Measurements from ENCODE around the gene FAM200B. TPM values are rescaled to one million over a fixed set of nuclear protein-coding genes. Genes with fewer than 3 reads are reported as not detected.

Gene FAM200B
- polyA plus RNA-seq, 1 donor (not counting 4 experiments of a cell fraction or from before 2014, with no cell fraction given) = 36.6 TPM

DNA sequence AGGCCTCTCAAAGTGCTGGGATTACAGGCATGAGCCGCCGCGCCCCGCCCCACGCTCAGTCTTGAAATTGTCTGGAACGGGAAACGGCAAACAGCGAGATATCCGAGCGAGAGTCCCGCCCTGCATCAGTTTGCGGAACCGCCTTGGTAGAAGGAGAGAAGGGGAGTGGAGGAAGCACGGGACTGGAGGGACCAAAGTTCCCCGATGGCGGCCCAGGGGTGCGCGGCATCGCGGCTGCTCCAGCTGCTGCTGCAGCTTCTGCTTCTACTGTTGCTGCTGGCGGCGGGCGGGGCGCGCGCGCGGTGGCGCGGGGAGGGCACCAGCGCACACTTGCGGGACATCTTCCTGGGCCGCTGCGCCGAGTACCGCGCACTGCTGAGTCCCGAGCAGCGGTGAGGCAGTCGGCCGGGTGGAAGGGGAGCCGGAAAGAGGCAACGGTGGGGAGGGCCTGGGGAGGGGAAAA lies 21.3 kb downstream of the FAM200B start, which contains the start of gene BST1:
BST1 (plus strand) TSS at position 125 of the 463 bp plus-strand sequence; CDS start at position 205, 80 bp downstream.
- no peaks in the 10 kb centered on the region for H3K27me3 ChIP-seq (ENCODE audit: control insufficient read depth, extremely low read depth, insufficient read depth, low read length)
- peaks cover 8% of the 10 kb centered on the region for H3K4me1 ChIP-seq (ENCODE audit: control insufficient read depth, extremely low read depth, insufficient read depth, low read length)
- DNase-seq (ENCODE audit: low read depth, low spot score) = no peak
- dilution Hi-C loops (cut with MboI; ENCODE audit: extremely low pct_ligation_motif_present, low sequenced_read_pairs) = no loop called here
- peak within 1 kb of the TSS; percentile 47 for H3K9ac ChIP-seq (ENCODE audit: control insufficient read depth, extremely low read depth, insufficient read depth, low read length)
- no peaks in the 10 kb centered on the region for H4K20me1 ChIP-seq (ENCODE audit: control insufficient read depth, extremely low read depth, insufficient read depth, low read length)
- peak within 1 kb of the TSS; percentile 81 for H3K4me2 ChIP-seq (ENCODE audit: control insufficient read depth, extremely low read depth, insufficient read depth, low read depth, low read length)
- no peak within 1 kb of the TSS for H3K27ac ChIP-seq (ENCODE audit: control insufficient read depth, insufficient read depth, low read length)
- peak within 1 kb of the TSS; percentile 12 to 66 (median 48) for H3K4me3 ChIP-seq (ENCODE audit: control insufficient read depth in 2 of 3, extremely low read depth in 1 of 3, insufficient read depth in 2 of 3, low read depth in 1 of 3, low read length in 3 of 3)
- H3K79me2 ChIP-seq (ENCODE audit: control insufficient read depth, insufficient read depth, low read length) = no peaks in the 10 kb centered on the region
- peaks cover 1% of the 10 kb centered on the region for H3K9me3 ChIP-seq (ENCODE audit: control insufficient read depth, low read depth, low read length)
- TF ChIP-seq CTCF (optimal IDR thresholded peaks at IDR 0.05 in 1 of 3, IDR thresholded peaks at IDR 0.05 in 1 of 3, conservative IDR thresholded peaks at IDR 0.05 in 1 of 3; ENCODE audit: extremely low read depth in 1 of 3, insufficient read depth in 2 of 3, low read length in 3 of 3) (no peak), EZH2 (IDR thresholded peaks at IDR 0.05; ENCODE audit: low read length) (no peak)
- H3K36me3 ChIP-seq (ENCODE audit: control insufficient read depth in 2 of 2, extremely low read depth in 1 of 2, insufficient read depth in 2 of 2, low read length in 2 of 2) = no peaks in the 10 kb centered on the region
- H2AFZ ChIP-seq (ENCODE audit: control insufficient read depth, low read length) = peak within 1 kb of the TSS; percentile 87
- H3K9me1 ChIP-seq (ENCODE audit: control insufficient read depth, extremely low read depth, insufficient read depth, low read length) = no peaks in the 10 kb centered on the region
- no peak for FAIRE-seq

DNA sequence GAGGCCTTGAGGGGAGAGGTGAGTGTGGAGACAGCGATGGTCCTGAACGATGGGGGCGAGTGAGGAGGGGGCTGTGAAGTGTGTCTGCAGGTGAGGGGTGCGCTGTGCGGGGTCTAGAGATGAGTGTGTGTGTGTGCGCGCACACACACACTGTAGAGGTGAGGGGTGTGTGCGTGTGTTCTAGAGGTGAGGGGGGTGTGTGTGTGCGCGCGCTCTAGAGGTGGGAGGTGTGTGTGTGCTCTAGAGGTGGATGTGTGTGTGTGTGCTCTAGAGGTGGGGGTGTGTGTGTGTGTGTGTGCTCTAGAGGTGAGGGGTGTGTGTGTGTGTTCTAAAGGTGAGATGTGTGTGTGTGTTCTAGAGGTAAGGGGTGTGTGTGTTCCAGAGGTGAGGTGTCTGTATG lies 21.8 kb downstream of the FAM200B start:
- Histone ChIP-seq H4K20me1 (ENCODE audit: control insufficient read depth, extremely low read depth, insufficient read depth, low read length) (no peaks in the 10 kb centered on the region), H3K27ac (ENCODE audit: control insufficient read depth, insufficient read depth, low read length) (no peak overlapping the region), H2AFZ (ENCODE audit: control insufficient read depth, low read length) (no peak overlapping the region), H3K9me1 (ENCODE audit: control insufficient read depth, extremely low read depth, insufficient read depth, low read length) (no peaks in the 10 kb centered on the region), H3K79me2 (ENCODE audit: control insufficient read depth, insufficient read depth, low read length) (no peaks in the 10 kb centered on the region), H3K9ac (ENCODE audit: control insufficient read depth, extremely low read depth, insufficient read depth, low read length) (no peak overlapping the region), H3K27me3 (ENCODE audit: control insufficient read depth, extremely low read depth, insufficient read depth, low read length) (no peaks in the 10 kb centered on the region), H3K9me3 (ENCODE audit: control insufficient read depth, low read depth, low read length) (no peaks in the 10 kb centered on the region), H3K4me3 (ENCODE audit: control insufficient read depth in 2 of 3, extremely low read depth in 1 of 3, insufficient read depth in 2 of 3, low read depth in 1 of 3, low read length in 3 of 3) (no peak overlapping the region), H3K36me3 (ENCODE audit: control insufficient read depth in 2 of 2, extremely low read depth in 1 of 2, insufficient read depth in 2 of 2, low read length in 2 of 2) (no peaks in the 10 kb centered on the region), H3K4me1 (ENCODE audit: control insufficient read depth, extremely low read depth, insufficient read depth, low read length) (peaks cover 8% of the 10 kb centered on the region), H3K4me2 (ENCODE audit: control insufficient read depth, extremely low read depth, insufficient read depth, low read depth, low read length) (no peak overlapping the region)
- no peak for FAIRE-seq
- no peak for TF ChIP-seq CTCF (optimal IDR thresholded peaks at IDR 0.05 in 1 of 3, IDR thresholded peaks at IDR 0.05 in 1 of 3, conservative IDR thresholded peaks at IDR 0.05 in 1 of 3; ENCODE audit: extremely low read depth in 1 of 3, insufficient read depth in 2 of 3, low read length in 3 of 3)
- no peak for TF ChIP-seq EZH2 (IDR thresholded peaks at IDR 0.05; ENCODE audit: low read length)
- dilution Hi-C loops (cut with MboI; ENCODE audit: extremely low pct_ligation_motif_present, low sequenced_read_pairs) = no loop called here
- no peak for DNase-seq (ENCODE audit: low read depth, low spot score)

All from keratinocyte (primary cell).